ENCODE measurements around the gene CCL19. TPM values are rescaled to one million over a fixed set of nuclear protein-coding genes. Genes with fewer than 3 reads are reported as not detected.

The CCL19 gene
- total and polyA plus RNA-seq, 8 donors = 0.28 to 36.3 (median 0.75) TPM; not detected in 2

GRCh38 chr9:34654323-34655051, 36.6 kb downstream of the CCL19 start:
- H3K4me1 ChIP-seq = peaks cover 21 to 36% of the 10 kb centered on the region in 2 donors
- TF ChIP-seq CTCF (IDR thresholded peaks at IDR 0.05) = no peak
- peaks cover 0 to 8% of the 10 kb centered on the region in 2 donors for H3K36me3 ChIP-seq
- no peaks in the 10 kb centered on the region for H3K27me3 ChIP-seq
- DNase-seq (peak in 2 of 4 donors; percentile 83 to 86), ATAC-seq (no peak)
- H3K9me3 ChIP-seq = no peaks in the 10 kb centered on the region
- no peak overlapping the region for H3K4me3 ChIP-seq
- H3K27ac ChIP-seq = peak overlapping the region in 1 of 2 donors; percentile 33
- intact Hi-C loops (cut with DNase I) = no loop called here

- H3K9me3 ChIP-seq = no peaks in the 10 kb centered on the region
- H3K4me3 ChIP-seq = no peak overlapping the region
- intact Hi-C loops (cut with DNase I) = no loop called here
- peaks cover 21 to 36% of the 10 kb centered on the region in 2 donors for H3K4me1 ChIP-seq
- DNase-seq = peak in 2 of 4 donors; percentile 67 to 81
- peak overlapping the region; percentile 33 to 64 for H3K27ac ChIP-seq
- no peak for ATAC-seq
- TF ChIP-seq CTCF (IDR thresholded peaks at IDR 0.05) = no peak
- no peaks in the 10 kb centered on the region for H3K27me3 ChIP-seq
- peaks cover 0 to 19% of the 10 kb centered on the region in 2 donors for H3K36me3 ChIP-seq
Measured at GRCh38 chr9:34653151-34654072, 37.7 kb downstream of the CCL19 start.

- H3K4me1 ChIP-seq = peaks cover 24 to 43% of the 10 kb centered on the region in 2 donors
- no peak for DNase-seq
- ATAC-seq = no peak
- H3K36me3 ChIP-seq = peaks cover 0 to 22% of the 10 kb centered on the region in 2 donors
- TF ChIP-seq CTCF (IDR thresholded peaks at IDR 0.05) = no peak
- H3K4me3 ChIP-seq = peak overlapping the region; percentile 15 to 33
- intact Hi-C loops (cut with DNase I) = no loop called here
- peak overlapping the region; percentile 61 to 64 for H3K27ac ChIP-seq
- H3K9me3 ChIP-seq = no peaks in the 10 kb centered on the region
- H3K27me3 ChIP-seq = no peaks in the 10 kb centered on the region
Measured at GRCh38 chr9:34652602-34653000, 38.5 kb downstream of the CCL19 start.

- no peak for TF ChIP-seq CTCF (IDR thresholded peaks at IDR 0.05)
- DNase-seq = peak; percentile 73 to 93 (median 89)
- Histone ChIP-seq H3K27me3 (no peaks in the 10 kb centered on the region), H3K9me3 (no peaks in the 10 kb centered on the region), H3K4me3 (peak within 1 kb of the TSS; percentile 15 to 33), H3K4me1 (peaks cover 30 to 48% of the 10 kb centered on the region in 2 donors), H3K36me3 (peaks cover 0 to 22% of the 10 kb centered on the region in 2 donors), H3K27ac (peak within 1 kb of the TSS; percentile 61 to 64)
- peak; percentile 92 for ATAC-seq
- intact Hi-C loops (cut with DNase I) = no loop called here
Measured at GRCh38 chr9:34651876-34652601, 39.0 kb downstream of the CCL19 start, which contains the start of gene IL11RA. TSS of gene IL11RA (plus strand) at chr9:34652185. CDS start at chr9:34655218, 3,033 bp downstream.
